Psoas muscle (tissue), 8 donors: ENCODE data around the gene SUSD2. TPM values are rescaled to one million over a fixed set of nuclear protein-coding genes. Genes with fewer than 3 reads are reported as not detected.

ENCODE experiments used
- ATAC-seq, 4 donors: fragments of 200-7000 bp; cut with Tn5 transposase; one replicate each; pipeline ENCODE4 v1.9.1; 2020; ENCODE audit warnings: moderate library complexity in 3 of 4, mild to moderate bottlenecking in 2 of 4
- DNase-seq, 2 donors: peaks; one replicate each; pipeline ENCODE4 v3.0.0-alpha.2; 2020
- H3K27ac ChIP-seq: fragments of 200-600 bp; one replicate; pipeline ENCODE4 v1.8.0; 2022
- H3K27me3 ChIP-seq, 3 donors: fragments of 200-600 bp in 1 of 3; one replicate each; pipeline versions ENCODE4 v1.6.1 to v1.8.0; 2013 to 2022; ENCODE audit warnings: low read length in 2 of 3, mild to moderate bottlenecking in 2 of 3, moderate library complexity in 1 of 3; ENCODE audit not compliant: insufficient read depth in 3 of 3
- H3K36me3 ChIP-seq, 2 donors: fragments of 200-600 bp in 1 of 2; one replicate each; pipeline versions ENCODE4 v1.6.1 to v1.8.0; 2013 to 2022; ENCODE audit warnings: low read depth in 1 of 2, mild to moderate bottlenecking in 1 of 2, moderate library complexity in 1 of 2; ENCODE audit not compliant: insufficient read depth in 1 of 2
- H3K4me1 ChIP-seq: fragments of 200-600 bp; one replicate; pipeline ENCODE4 v1.8.0; 2022
- H3K4me3 ChIP-seq: fragments of 200-600 bp; one replicate; pipeline ENCODE4 v1.8.0; 2022; ENCODE audit warnings: mild to moderate bottlenecking
- H3K9me3 ChIP-seq: fragments of 200-600 bp; one replicate; pipeline ENCODE4 v1.8.0; 2022
- WGBS, 3 donors: extraction: QIAGEN DNeasy Blood & Tissue Kit; methylation state at CpG; one replicate each; pipeline versions ENCODE4 v1.1.6 to v1.1.7; 2013; 5-methylcytosine and 5-hydroxymethylcytosine counted together
- intact Hi-C, 2 donors: fragments of 100-400 bp; cut with DNase I; formaldehyde crosslinking; loops; one replicate each; pipeline versions ENCODE4 v1.11.0 to v1.14.2; 2022
- polyA plus RNA-seq, 3 donors: library from polyadenylated mRNA; stranded (reverse); fragments of 200-250 nt; gene quantifications; one replicate each; pipeline ENCODE4 v1.2.3, GENCODE V29; 2013
- total RNA-seq, 4 donors: library from RNA; stranded (reverse); fragmentation: NEBNext Ultra II Directional in 2 of 4; extraction: Animal tissue kit (Norgen Biotek cat#: 25700) in 2 of 4; gene quantifications; one replicate each; pipeline versions ENCODE4 v1.2.1 to v1.2.4, GENCODE V29; 2021 to 2023
- TF ChIP-seq, protein P1 (sequence below): fragments of 200-600 bp; IDR thresholded peaks from one replicate; pipeline ENCODE4 v1.8.0; 2022; ENCODE audit warnings: antibody characterized with exemption
- donor health status: healthy with polysubstance abuse.
- donor health status: DM: no; HTN: no; CAD: no; lungs with moderate emphysema.
- donor health status: Bipolar disorder and iron deficiency.
- donor health status: healthy.
- donor health status: DM: yes; HTN: yes; CAD: no.
- donor health status: DM: no; HTN: no; CAD: no.
- donor health status: DM: no; HTN: no; CAD: no.
- donor health status: DM: yes; HTN: yes; CAD: no.

SUSD2 gene
- total and polyA plus RNA-seq, 7 donors = 1.1 to 1.8 (median 1.3) TPM

DNA sequence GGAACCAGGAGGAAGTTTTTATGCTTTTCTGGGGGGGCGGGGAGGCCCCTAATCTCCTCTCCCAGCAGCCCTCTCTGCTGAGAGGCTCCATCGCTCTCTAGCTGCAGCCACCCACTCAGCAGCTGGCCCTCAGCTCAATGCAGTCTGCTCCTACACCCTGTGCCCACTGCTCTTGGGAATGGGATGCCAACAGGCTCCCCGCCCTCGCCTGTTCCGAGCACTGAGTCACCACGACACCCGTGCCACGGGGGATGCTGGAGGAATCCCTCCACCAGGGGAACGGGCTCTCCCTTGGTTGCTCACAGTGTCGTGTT, 23.5 kb upstream of the SUSD2 start:
- no peak for ATAC-seq
- peaks cover 20% of the 10 kb centered on the region for H3K4me1 ChIP-seq
- H3K27me3 ChIP-seq = no peaks in the 10 kb centered on the region
- no peak overlapping the region for H3K27ac ChIP-seq
- TF ChIP-seq, protein P1, sequence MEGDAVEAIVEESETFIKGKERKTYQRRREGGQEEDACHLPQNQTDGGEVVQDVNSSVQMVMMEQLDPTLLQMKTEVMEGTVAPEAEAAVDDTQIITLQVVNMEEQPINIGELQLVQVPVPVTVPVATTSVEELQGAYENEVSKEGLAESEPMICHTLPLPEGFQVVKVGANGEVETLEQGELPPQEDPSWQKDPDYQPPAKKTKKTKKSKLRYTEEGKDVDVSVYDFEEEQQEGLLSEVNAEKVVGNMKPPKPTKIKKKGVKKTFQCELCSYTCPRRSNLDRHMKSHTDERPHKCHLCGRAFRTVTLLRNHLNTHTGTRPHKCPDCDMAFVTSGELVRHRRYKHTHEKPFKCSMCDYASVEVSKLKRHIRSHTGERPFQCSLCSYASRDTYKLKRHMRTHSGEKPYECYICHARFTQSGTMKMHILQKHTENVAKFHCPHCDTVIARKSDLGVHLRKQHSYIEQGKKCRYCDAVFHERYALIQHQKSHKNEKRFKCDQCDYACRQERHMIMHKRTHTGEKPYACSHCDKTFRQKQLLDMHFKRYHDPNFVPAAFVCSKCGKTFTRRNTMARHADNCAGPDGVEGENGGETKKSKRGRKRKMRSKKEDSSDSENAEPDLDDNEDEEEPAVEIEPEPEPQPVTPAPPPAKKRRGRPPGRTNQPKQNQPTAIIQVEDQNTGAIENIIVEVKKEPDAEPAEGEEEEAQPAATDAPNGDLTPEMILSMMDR = no peak
- intact Hi-C loops = loop anchor here in 1 of 2 donors (5.0 kb wide), 1 partner anchor 155 kb away; no protein-coding TSS in a partner anchor
- 64 to 87% (median 74%) methylated on average over 10 of the region's 10 CpGs for WGBS, 3 donors
- H3K9me3 ChIP-seq = no peaks in the 10 kb centered on the region
- no peak overlapping the region for H3K4me3 ChIP-seq
- H3K36me3 ChIP-seq = no peaks in the 10 kb centered on the region
- DNase-seq = no peak

DNA sequence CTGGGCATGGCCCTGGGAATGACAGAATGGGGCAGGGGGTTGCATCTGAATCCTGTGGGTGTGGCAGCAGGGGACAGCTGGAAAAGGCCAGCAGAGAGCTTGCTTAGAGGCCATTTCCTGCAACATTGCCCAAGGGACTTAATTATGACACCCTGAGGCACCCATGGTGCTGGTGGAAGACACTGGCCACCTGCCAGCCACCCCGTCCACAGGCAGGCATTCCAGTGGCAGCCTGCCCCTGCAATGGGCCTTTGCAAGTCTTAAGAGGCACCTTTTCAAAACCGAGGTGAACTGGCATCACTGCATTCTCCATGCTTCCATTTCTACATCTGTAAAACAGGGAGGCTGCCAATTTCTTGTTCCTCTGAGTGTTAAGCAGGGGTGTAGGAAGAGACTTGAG, 21.6 kb upstream of the SUSD2 start:
- Histone ChIP-seq H3K4me1 (peaks cover 20% of the 10 kb centered on the region), H3K36me3 (peaks cover 0 to 7% of the 10 kb centered on the region in 2 donors), H3K27me3 (no peaks in the 10 kb centered on the region), H3K27ac (no peak overlapping the region), H3K9me3 (no peaks in the 10 kb centered on the region), H3K4me3 (no peak overlapping the region)
- no peak for ATAC-seq
- intact Hi-C loops = loop anchor here in 1 of 2 donors (5.0 kb wide), 1 partner anchor 157 kb away; no protein-coding TSS in a partner anchor
- no peak for DNase-seq
- 52 to 78% (median 60%) methylated on average over 2 of the region's 2 CpGs for WGBS, 3 donors
- TF ChIP-seq, protein P1 = no peak

DNA sequence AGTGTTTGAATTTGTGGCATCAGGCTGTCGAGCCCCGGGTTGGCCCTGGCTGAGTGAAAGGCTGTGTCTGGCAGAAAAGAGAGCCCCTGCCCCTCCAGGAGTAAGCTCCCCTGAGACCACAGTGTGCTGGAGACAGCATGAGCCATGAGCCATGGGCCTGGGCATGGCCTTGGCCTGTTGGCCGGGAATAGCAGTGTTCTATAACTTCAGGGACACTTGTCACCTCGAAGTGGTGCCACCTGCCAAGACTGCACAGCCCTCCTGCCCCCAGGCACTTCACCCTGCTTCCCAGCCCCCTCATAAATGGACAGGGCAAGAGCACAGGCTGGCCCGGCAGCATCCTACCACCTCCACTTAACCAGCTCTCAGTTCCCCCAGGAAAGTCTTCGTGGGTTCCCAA, 20.7 kb upstream of the SUSD2 start:
- DNase-seq (no peak), ATAC-seq (no peak)
- peaks cover 0 to 16% of the 10 kb centered on the region in 2 donors for H3K36me3 ChIP-seq
- H3K27me3 ChIP-seq = no peaks in the 10 kb centered on the region
- 74 to 86% (median 81%) methylated on average over 6 of the region's 6 CpGs for WGBS, 3 donors
- peaks cover 15% of the 10 kb centered on the region for H3K4me1 ChIP-seq
- no peaks in the 10 kb centered on the region for H3K9me3 ChIP-seq
- intact Hi-C loops = no loop called here
- H3K4me3 ChIP-seq = no peak overlapping the region
- TF ChIP-seq, protein P1 = no peak
- no peak overlapping the region for H3K27ac ChIP-seq

DNA sequence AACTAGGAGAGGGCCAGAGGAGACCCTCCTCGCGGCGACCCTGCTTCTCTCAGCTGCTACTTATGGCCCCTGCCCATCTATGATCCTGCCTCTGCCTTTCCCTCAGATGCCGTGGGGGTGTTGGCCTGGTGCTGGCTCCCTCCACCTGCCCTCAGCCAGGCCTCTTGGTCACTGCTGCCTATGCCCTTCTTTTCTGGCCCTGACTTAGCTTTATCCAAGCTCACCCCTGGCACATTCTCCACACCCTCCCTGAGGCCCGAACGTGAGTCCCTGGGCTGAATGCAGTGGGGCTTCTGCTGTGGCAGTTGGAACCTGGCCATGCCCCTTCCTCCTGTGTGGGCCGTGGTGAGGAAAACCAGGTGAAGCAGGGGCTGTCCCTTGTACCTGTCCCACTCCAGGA, 19.8 kb upstream of the SUSD2 start:
- H3K4me1 ChIP-seq = peaks cover 14% of the 10 kb centered on the region
- peaks cover 0 to 24% of the 10 kb centered on the region in 2 donors for H3K36me3 ChIP-seq
- no peak for ATAC-seq
- no peaks in the 10 kb centered on the region for H3K27me3 ChIP-seq
- WGBS, 3 donors = 63 to 70% (median 67%) methylated on average over 6 to 7 of the region's 7 CpGs
- H3K9me3 ChIP-seq = no peaks in the 10 kb centered on the region
- DNase-seq = no peak
- TF ChIP-seq, protein P1 = no peak
- intact Hi-C loops = no loop called here
- no peak overlapping the region for H3K4me3 ChIP-seq
- H3K27ac ChIP-seq = no peak overlapping the region

DNA sequence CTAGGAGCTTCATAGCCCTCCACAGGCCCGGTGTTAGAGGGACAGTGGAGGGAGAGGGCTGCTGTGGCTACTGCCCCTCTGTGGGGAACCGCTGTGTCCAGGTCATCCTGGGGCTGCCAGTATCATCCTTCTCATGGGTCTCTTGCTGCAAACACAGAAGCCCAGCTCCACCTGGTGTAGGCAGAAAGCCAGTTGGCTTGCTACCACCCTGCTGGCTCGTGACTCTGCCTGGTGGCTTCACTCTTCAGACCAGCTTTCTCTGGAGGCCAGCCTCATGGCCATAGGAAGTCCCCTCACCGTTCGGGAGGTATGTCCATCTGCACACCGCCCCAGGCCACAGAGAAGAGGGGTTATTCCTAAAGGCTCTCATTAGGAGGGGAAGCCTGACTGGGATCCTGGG, 19.4 kb upstream of the SUSD2 start:
- TF ChIP-seq, protein P1 = no peak
- DNase-seq (peak in 1 of 2 donors; percentile 51), ATAC-seq (peak; percentile 63 to 79 (median 72))
- H3K27ac ChIP-seq = no peak overlapping the region
- H3K4me3 ChIP-seq = no peak overlapping the region
- peaks cover 14% of the 10 kb centered on the region for H3K4me1 ChIP-seq
- H3K36me3 ChIP-seq = peaks cover 0 to 28% of the 10 kb centered on the region in 2 donors
- 37 to 55% (median 50%) methylated on average over 6 of the region's 6 CpGs for WGBS, 3 donors
- intact Hi-C loops = no loop called here
- H3K27me3 ChIP-seq = no peaks in the 10 kb centered on the region
- H3K9me3 ChIP-seq = no peaks in the 10 kb centered on the region
